ENCODE data around the gene WFS1. TPM values are rescaled to one million over a fixed set of nuclear protein-coding genes. Genes with fewer than 3 reads are reported as not detected.

The WFS1 gene
- total and polyA plus RNA-seq, 9 of the 15 experiments (the other 6 are each of a cell fraction or from before 2014, with no cell fraction given) = 0.01 to 0.29 (median 0.03) TPM; not detected in 5

- POLR2A ChIA-PET = no interaction called here
- no peak for FAIRE-seq
- Histone ChIP-seq H2AFZ (ENCODE audit: low read depth, low read length) (no peak overlapping the region), H3K27ac (ENCODE audit: extremely low read depth, low read depth, low read length) (no peak overlapping the region), H3K4me3 (no peak overlapping the region), H3K9me3 (replicated peaks; ENCODE audit: control insufficient read depth, insufficient read depth, low read depth, low read length) (no peaks in the 10 kb centered on the region), H3K4me1 (replicated peaks in 1 of 2; ENCODE audit: control insufficient read depth in 2 of 2, insufficient read depth in 2 of 2, low read length in 2 of 2) (peaks cover 0 to 9% of the 10 kb centered on the region in 2 experiments; a peak in 1 of 5 replicates), H3K36me3 (ENCODE audit: control insufficient read depth, insufficient read depth, low read length) (no peaks in the 10 kb centered on the region), H3K27me3 (ENCODE audit: control insufficient read depth in 2 of 2, insufficient read depth in 2 of 2, low read length in 2 of 2) (peaks cover 0 to 19% of the 10 kb centered on the region in 2 experiments; a peak in 2 of 5 replicates), H3K4me2 (ENCODE audit: insufficient read depth, low read length) (no peak overlapping the region), H3K79me2 (ENCODE audit: control insufficient read depth, insufficient read depth, low read length) (no peaks in the 10 kb centered on the region), H4K20me1 (replicated peaks; ENCODE audit: control insufficient read depth, insufficient read depth, low read length) (no peaks in the 10 kb centered on the region), H3K9ac (ENCODE audit: insufficient read depth in 1 of 2, low read depth in 2 of 2, low read length in 2 of 2) (no peak overlapping the region), H3K9me1 (ENCODE audit: control insufficient read depth, insufficient read depth, low read length) (no peaks in the 10 kb centered on the region)
- intact Hi-C loops (cut with micrococcal nuclease) (no loop called here), in situ Hi-C loops (cut with MboI) (no loop called here)
- WGBS (ENCODE audit: insufficient coverage, low coverage, missing lambda C conversion rate) = 3% methylated on average over 14 of the region's 16 CpGs
- ATAC-seq = no peak
- DNase-seq (ENCODE audit: extremely low read depth in 1 of 4, low spot score in 3 of 4) = no peak
- TF ChIP-seq WHSC1 (IDR thresholded peaks at IDR 0.05; ENCODE audit: low read length) (no peak), HMBOX1 (IDR thresholded peaks at IDR 0.05) (no peak), CREB5 (CRISPR knock-in tag; IDR thresholded peaks at IDR 0.05) (no peak), CBFA2T3 (IDR thresholded peaks at IDR 0.05) (no peak), E2F6 (IDR thresholded peaks at IDR 0.05; ENCODE audit: borderline replicate concordance in 1 of 2, extremely low read depth in 1 of 2, insufficient read depth in 1 of 2, insufficient read length in 1 of 2, low read depth in 1 of 2, low read length in 1 of 2, poor library complexity in 1 of 2, severe bottlenecking in 1 of 2) (no peak), ZFP1 (CRISPR knock-in tag; IDR thresholded peaks at IDR 0.05) (no peak), ZFP30 (CRISPR knock-in tag; IDR thresholded peaks at IDR 0.05; ENCODE audit: borderline replicate concordance) (no peak), NCOA2 (IDR thresholded peaks at IDR 0.05; ENCODE audit: partially characterized antibody in 2 of 2) (no peak)
- no TSS peak for BruUV-seq (replicated peaks)
- CTCF ChIA-PET (ENCODE audit: low intra/inter-chr PET ratio) = no interaction called here
Observed at GRCh38 chr4:6241062-6241845, 28.4 kb upstream of the WFS1 start.

Measured in K562 (cell line).